Measurements from ENCODE around the gene RSPH1.

Gene RSPH1

DNA sequence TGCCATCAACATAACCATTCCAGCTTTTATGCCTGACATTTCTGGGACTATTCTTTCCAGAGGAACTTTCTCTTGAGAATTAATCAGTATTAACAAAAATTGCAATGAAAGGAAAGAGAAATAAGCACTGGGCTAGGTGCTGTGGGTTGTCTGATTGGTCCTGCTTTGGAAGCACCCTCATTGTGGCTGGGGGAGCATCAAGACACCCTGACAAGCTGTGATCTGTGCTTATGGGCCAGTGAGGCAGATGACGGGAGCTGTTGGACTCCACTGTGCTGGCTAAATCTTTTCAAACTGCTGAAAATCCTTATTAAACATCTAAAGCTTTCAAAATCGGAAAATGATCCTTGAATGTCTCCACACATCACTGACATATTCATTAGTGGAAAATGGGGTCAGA, 72.3 kb downstream of the RSPH1 start:
- no peak for DNase-seq

DNA sequence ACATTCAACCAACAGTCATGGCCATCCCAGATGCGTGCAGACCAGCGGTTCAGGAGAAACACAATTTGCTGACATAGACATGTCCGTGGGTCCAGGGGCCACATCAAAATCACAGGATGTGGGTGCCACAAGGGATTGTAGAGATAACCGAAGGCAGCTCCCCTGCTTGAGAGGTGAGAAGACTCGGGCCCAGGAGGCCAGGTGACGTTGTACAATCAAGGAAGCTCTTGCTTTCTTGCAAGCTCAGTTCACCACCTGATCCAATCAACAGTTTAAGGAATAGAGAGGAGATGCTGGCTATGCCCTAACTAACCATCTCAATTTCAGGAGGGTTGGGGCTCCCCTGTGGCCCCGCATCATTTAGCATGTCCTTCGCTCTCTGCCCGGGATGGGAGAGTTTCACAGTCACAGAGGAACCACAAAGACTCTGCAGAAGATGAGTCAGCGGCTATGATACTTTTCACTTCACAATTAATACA, 72.8 kb downstream of the RSPH1 start:
- no peak for DNase-seq

All from NCI-H187 treated with DMSO at 0.1 percent for 48 hours (cell line).